Ishikawa (cell line): ENCODE measurements around the gene TMEM132D.

Experiments used
- EP300 ChIP-seq: IDR thresholded peaks from 2 replicates; pipeline ENCODE4 v1.6.1; 2012; ENCODE audit warnings: borderline replicate concordance
- NFIC ChIP-seq: IDR thresholded peaks from 2 replicates; pipeline ENCODE4 v1.6.1; 2012
- RAD21 ChIP-seq: IDR thresholded peaks from 2 replicates; pipeline ENCODE4 v1.6.1; 2012; ENCODE audit warnings: low read depth
- USF1 ChIP-seq: IDR thresholded peaks from 2 replicates; pipeline ENCODE4 v1.6.1; 2012

DNA sequence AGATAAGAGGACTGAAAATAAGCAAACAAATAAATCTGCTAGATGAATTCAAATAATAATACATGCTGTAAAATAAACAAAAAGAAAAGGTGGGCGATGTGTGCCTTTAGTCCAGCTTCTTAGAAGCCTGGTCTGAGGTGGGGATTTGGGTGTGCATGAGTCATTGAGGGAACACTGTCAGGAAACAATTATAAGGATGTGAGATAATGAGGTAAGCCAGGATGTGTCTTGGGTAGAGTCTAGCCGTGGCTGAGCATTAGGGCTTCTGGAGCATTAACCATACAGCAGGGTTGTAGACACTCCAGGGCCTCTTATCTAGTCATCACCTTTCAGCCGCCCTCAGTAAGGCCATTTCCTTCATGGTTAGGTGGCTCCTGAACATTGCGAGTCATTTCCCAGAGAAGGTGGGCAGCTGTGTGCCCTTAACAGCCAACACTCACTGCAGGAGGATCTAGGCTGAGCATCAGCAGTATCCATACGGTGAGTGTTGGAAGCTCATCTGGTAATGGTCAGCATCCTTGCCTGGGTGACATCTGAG, 645.0 kb downstream of the TMEM132D start:
- TF ChIP-seq NFIC (no peak), USF1 (no peak), EP300 (no peak), RAD21 (no peak)
